Dermis blood vessel endothelial cell (primary cell): Measurements from ENCODE around the gene RAB44. TPM values are rescaled to one million over a fixed set of nuclear protein-coding genes. Genes with fewer than 3 reads are reported as not detected.

Source experiments
- DNase-seq: peaks from one replicate; pipeline ENCODE4 v3.0.0; 2010
- total RNA-seq: library from RNA; depleted of rRNA; stranded (reverse); fragments of >200 nt; gene quantifications from 2 replicates; pipeline ENCODE4 v1.2.3, GENCODE V29; 2014

Gene RAB44
- total RNA-seq, 1 donor from 2014 or later, result under 0.01 TPM

GRCh38 chr6:36668591-36668990 is 29.0 kb upstream of the RAB44 start:
- no peak for DNase-seq

- no peak for DNase-seq
These were observed 28.6 kb upstream of the RAB44 start for GRCh38 chr6:36669002-36669401.

GRCh38 chr6:36670271-36670670 is 27.4 kb upstream of the RAB44 start:
- no peak for DNase-seq

GRCh38 chr6:36671687-36672375 is 25.8 kb upstream of the RAB44 start:
- DNase-seq, result no peak

- no peak for DNase-seq
These were observed 23.7 kb upstream of the RAB44 start for GRCh38 chr6:36673882-36674281.

GRCh38 chr6:36674942-36675341 is 22.7 kb upstream of the RAB44 start:
- no peak for DNase-seq

- DNase-seq, result peak; percentile 55
These were observed 21.2 kb upstream of the RAB44 start for GRCh38 chr6:36676141-36677058.

- peak; percentile 37 for DNase-seq
These were observed 20.4 kb upstream of the RAB44 start for GRCh38 chr6:36677059-36677749.

- DNase-seq, result peak; percentile 28
These were observed 19.7 kb upstream of the RAB44 start for GRCh38 chr6:36677753-36678487.

- DNase-seq, result peak; percentile 95
These were observed 19.1 kb upstream of the RAB44 start, which contains the start of gene CDKN1A for GRCh38 chr6:36678488-36679042. CDKN1A (plus strand) TSS chr6:36678714; CDS start chr6:36684102, 5,388 bp downstream.

GRCh38 chr6:36679043-36679833 is 18.4 kb upstream of the RAB44 start:
- DNase-seq, result peak; percentile 83

GRCh38 chr6:36682328-36683144 is 15.1 kb upstream of the RAB44 start:
- peak; percentile 32 for DNase-seq

- no peak for DNase-seq
These were observed 14.4 kb upstream of the RAB44 start for GRCh38 chr6:36683145-36683655.

GRCh38 chr6:36683656-36684446 is 13.8 kb upstream of the RAB44 start:
- DNase-seq, result no peak

- DNase-seq, result no peak
These were observed 13.2 kb upstream of the RAB44 start for GRCh38 chr6:36684447-36684812.

GRCh38 chr6:36685166-36685924 is 12.3 kb upstream of the RAB44 start:
- DNase-seq, result no peak

GRCh38 chr6:36685926-36686667 is 11.5 kb upstream of the RAB44 start:
- no peak for DNase-seq
